ENCODE data around the gene EXT2. TPM values are rescaled to one million over a fixed set of nuclear protein-coding genes. Genes with fewer than 3 reads are reported as not detected.

Gene EXT2
- total RNA-seq, 1 donor from 2014 or later, result 30.7 TPM

DNA sequence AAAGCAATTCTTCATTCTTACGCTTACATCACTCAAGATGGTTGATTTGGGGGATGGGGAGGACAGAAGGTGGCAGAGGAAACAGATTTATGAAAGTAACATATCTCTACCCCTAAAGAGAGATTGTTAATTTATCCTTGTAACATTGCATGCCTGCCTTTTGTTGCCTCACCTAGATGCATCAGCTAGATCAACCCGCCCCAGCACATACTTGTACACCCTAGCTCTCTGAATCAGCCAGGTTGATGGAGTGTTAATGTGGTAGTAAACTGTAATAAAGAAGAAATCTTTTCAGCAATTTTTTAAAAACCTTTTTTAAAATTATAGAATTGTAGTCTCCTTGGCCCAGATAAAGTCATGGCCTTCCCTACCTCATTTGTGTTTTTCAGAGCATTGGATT lies 51.5 kb downstream of the EXT2 start:
- DNase-seq (ENCODE audit: missing footprints), result no peak
- intact Hi-C loops (cut with DNase I), result loop anchor here (10.0 kb wide), 1 partner anchor 98 kb away; no protein-coding TSS in a partner anchor
- no peak for ATAC-seq

DNA sequence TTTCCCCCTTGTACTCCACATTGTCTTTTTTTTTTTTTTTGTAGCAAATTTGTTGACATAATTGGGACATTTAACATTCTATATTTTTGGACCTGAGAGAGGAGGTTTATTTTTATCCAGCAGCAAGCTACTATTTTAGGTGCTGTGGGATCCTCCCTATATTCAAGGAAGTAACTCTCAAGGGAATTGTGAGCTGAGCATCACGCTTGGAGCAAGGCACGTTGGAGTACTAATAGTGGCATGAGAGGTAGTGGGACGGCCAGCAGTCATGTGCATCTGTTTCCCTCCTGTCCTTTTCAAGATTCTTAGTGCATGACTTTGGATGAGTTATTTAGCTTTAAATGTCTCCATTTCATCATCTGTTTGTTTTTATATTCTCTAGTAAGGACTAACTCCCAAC lies 52.3 kb downstream of the EXT2 start:
- DNase-seq (ENCODE audit: missing footprints), result peak; percentile 28
- ATAC-seq, result no peak
- intact Hi-C loops (cut with DNase I), result loop anchor here (10.0 kb wide), 1 partner anchor 97 kb away; no protein-coding TSS in a partner anchor

DNA sequence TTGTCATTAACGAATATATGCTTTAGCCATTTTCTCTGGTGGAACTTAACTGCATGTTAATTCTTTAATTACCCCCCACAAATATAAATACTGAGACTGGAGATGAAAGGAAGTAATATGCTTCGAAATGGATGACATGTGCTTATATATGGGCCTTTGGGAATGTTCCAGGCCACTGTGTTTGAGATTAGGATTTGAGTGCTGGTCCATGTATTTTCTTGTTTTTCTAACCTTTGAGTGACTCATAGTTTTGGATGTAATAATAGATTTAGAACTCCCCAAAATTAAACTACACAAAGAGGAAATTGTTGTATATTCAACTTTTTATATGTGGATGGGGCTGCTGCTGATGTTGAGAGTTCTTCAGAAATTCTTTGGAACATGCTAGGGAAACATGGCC lies 54.2 kb downstream of the EXT2 start:
- DNase-seq (ENCODE audit: missing footprints) (no peak), ATAC-seq (peak; percentile 46)
- intact Hi-C loops (cut with DNase I), result loop anchor here (10.0 kb wide), 1 partner anchor 95 kb away; no protein-coding TSS in a partner anchor

DNA sequence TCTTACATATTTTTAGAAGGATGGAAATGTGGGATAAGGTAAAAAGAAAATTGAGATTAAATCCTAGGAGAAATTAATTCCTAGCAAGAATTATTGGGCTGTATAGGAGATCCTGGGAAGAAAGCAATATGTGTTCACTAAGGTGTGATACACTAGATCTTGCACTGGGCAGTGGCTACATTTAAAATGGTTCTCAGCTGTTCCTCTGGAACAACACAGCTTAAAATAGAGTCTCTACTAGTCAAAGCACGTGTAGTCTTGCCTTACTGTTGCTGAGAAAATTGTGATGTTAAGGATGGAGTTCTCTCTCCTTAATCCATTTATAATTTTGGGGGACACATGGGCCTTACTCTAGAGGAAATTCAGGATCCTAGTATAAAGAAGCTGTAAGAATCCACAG lies 54.9 kb downstream of the EXT2 start:
- intact Hi-C loops (cut with DNase I), result no loop called here
- DNase-seq (ENCODE audit: missing footprints), result no peak
- no peak for ATAC-seq

DNA sequence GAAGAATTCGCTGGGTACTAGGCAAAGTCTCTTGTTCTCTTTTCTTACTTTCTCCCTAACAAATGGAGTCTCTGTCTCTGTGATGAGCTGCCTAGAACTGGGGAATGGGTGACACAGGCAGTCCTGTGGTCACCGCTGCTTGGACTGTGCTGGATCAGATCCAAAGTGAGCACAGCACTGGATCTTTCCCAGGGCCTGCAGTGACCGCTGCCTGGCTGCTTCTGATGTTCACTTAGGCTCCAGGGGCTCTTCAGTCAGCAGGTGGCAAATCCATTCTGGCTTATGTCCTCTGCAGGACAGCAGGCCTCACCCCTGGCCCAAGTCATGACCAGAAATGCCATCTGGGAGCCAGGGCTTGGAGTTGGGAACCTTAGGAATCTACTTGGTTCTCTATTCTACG lies 61.5 kb downstream of the EXT2 start:
- no peak for ATAC-seq
- DNase-seq (ENCODE audit: missing footprints), result no peak
- intact Hi-C loops (cut with DNase I), result no loop called here

DNA sequence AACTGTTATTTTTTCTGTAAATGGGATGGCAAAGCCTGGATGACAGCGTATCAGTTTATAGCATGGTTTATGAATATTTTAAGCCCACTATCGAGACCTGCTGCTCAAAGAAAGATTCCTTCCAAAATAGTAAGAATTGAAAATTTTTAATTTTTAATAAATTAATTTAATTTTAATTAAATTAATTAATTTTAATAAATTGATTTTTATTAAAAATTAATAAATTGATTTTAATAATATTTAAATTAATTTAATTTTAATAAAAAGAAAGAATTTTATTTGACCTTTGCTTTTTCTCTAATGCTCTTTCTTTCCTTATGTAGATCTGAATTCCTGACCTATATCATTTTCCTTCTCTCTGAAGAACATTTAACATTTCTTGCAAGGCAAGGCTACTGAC lies 62.9 kb downstream of the EXT2 start:
- no peak for ATAC-seq
- DNase-seq (ENCODE audit: missing footprints), result no peak
- intact Hi-C loops (cut with DNase I), result no loop called here

DNA sequence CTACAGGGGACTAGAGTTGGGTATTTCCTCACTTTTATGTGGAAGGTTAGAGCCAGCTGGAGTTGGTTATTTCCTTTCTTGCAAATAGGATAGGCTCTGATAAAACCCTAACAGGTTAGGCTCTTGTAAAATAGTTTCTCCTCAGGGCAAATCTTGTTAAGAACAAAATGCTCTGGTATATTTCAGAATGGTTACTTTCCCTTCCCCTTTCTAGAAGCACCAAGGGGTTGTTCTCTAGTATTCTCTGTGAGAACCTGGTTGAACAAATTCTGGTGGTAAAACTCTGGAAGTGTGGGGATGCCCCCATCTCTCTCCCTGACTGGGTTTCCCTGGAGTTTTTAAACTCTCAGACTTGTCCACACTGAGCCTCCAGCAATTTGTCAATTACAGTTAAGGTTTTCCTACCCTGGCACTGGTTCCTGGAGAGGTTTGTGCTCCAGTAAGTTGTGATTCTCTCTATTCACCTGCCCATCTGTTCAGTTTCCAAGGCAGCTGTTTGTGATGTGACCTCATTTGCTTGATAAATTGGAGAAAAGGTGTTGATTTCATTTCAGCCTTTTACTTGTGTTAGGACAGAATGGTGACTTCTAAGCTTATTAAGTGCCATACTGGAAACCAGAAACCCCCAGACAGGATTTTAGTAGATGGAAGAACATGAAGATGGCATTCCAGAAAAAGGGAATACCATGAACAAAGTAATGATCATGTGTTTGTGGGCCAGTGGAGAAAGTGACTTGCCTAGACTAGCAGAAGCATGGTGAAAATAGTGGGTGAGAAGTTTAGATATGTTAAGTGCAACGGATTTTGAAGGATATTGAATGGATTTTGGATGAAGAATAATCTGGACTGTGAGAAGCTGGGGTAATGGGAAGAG lies 64.6 kb downstream of the EXT2 start:
- no peak for DNase-seq (ENCODE audit: missing footprints)
- intact Hi-C loops (cut with DNase I), result no loop called here
- no peak for ATAC-seq

DNA sequence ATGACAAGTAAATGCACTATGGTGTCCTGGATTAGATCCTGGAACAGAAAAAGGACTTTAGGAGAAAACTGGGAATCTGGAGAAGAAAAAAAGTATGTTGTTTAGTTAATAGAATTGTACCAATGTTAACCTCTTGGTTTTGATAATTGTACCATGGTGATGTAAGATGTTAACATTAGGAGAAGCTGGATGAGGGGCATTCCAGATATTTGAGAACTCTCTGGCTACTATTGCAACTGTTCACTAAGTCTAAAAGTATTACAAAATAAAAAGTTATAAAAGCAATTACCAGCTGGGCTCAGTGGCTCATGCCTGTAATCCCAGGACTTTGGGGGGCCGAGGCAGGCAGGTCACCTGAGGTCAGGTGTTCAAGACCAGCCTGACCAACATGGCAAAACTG lies 66.5 kb downstream of the EXT2 start:
- ATAC-seq (no peak), DNase-seq (ENCODE audit: missing footprints) (peak; percentile 41)
- intact Hi-C loops (cut with DNase I), result no loop called here

DNA sequence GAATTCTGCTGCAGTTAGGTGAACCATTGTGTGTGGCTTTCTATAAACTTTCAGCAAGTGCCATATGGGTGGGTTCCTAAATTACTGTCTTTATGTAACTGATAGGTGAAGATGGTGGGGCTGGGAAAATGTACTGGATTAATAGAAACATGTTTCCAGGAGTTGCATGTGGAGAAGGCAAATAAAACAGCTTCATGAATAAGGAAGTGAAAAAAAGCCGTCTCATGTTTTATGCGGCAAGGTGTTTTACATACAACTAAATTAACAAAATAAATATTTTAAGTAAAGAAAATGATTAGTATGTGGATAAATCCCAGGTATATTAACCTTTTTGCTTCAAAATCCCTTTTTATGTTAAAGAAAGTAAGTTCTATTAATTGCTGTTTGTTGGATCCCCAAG lies 67.2 kb downstream of the EXT2 start:
- no peak for ATAC-seq
- intact Hi-C loops (cut with DNase I), result no loop called here
- DNase-seq (ENCODE audit: missing footprints), result no peak

DNA sequence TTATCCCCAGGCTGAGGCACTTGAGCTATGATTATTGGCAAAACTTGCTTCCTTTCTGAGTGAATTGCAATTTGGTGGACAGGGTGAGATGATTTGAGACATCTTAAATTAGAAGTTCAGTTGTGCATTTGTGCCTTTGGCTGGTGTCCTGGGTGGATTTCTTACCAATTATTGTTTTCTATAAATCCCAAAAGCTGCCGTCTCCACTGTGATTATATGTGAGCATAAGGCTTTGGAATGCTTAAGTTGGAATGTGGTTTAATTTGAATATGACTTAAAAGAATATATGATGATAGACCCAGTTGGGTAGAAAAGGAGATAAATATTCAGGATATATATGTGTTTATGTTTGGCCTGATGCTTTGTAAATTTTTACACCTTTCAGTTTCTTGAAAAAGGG lies 70.0 kb downstream of the EXT2 start:
- intact Hi-C loops (cut with DNase I), result no loop called here
- DNase-seq (ENCODE audit: missing footprints), result no peak
- ATAC-seq, result no peak

DNA sequence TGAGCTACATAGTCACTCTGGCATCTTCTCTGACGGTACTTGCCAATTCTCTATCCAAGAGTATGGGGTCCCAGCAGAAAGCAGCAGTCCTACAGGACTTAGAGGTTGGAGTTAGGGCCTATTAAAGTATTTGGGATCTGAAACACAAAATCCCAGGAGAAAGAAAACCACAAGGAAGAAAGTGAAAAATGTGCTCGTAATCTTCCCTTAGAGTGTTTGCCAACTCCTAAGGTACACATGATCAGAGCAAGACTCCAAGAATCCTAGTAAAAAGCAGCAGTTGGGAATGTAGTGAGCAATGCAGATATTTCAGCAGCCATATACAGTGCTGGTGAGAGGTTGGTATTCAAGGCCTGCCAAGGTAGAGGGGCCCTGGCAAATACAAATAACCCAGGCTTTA lies 71.6 kb downstream of the EXT2 start:
- intact Hi-C loops (cut with DNase I), result no loop called here

DNA sequence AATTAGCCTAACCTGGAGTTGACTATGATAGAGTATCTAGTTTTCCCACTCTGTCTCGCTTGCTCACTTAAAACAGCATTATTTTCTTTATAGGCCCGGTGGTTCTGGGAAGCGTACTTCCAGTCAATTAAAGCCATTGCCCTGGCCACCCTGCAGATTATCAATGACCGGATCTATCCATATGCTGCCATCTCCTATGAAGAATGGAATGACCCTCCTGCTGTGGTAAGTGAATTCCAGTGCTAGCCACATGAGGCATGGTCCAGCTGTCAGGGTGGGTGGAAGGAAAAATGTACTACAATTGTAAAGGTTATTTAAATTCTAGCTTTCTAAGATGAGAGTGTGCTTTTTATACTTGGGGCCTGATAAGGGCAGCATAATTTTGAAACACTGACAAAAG lies 76.0 kb downstream of the EXT2 start:
- intact Hi-C loops (cut with DNase I), result no loop called here
- no peak for DNase-seq (ENCODE audit: missing footprints)
- no peak for ATAC-seq

More for the DNA sequence above, 71.6 kb downstream of the EXT2 start:
- ATAC-seq (no peak), DNase-seq (ENCODE audit: missing footprints) (no peak)

DNA sequence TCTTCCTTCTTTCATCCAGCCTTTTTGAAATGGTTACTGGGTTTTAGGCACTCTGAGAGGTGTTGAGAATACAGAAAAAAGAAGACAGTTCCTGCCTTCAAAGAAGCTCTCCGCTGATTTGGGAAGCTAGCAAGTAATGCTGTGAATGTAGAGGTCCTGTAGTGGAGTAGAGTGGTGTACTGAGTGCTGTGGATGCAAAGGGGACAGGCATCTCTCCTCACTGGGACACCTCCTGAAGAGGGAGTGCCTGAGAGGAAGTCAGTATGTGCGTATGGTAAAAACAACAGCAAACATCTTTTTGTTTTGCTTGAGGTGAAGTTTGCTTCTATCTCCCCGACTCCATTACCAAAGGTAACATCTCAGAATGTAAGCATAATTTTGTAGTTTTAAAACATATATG lies 77.5 kb downstream of the EXT2 start:
- intact Hi-C loops (cut with DNase I), result no loop called here
- ATAC-seq, result no peak

DNA sequence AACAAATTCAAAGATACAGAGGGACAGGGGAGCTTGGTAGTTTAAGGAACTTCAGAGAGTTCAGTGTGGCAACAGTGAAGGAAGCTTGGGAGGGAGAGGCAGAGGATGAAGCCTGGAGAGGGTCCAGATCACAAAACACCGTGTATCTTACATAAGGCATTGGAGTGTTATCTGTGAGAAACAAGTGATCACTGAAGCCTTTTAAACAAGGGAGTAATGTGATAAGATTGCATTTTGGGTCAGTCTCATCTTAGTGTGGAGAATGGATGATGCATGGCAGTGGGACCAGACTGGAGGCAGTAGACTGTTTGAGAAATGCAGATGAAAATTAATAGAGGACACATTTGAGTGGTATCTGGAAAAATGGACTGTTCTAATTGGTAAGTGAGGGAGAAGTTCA lies 79.4 kb downstream of the EXT2 start:
- ATAC-seq, result no peak
- intact Hi-C loops (cut with DNase I), result no loop called here
- DNase-seq (ENCODE audit: missing footprints), result no peak

More for the DNA sequence above, 77.5 kb downstream of the EXT2 start:
- DNase-seq (ENCODE audit: missing footprints), result no peak

DNA sequence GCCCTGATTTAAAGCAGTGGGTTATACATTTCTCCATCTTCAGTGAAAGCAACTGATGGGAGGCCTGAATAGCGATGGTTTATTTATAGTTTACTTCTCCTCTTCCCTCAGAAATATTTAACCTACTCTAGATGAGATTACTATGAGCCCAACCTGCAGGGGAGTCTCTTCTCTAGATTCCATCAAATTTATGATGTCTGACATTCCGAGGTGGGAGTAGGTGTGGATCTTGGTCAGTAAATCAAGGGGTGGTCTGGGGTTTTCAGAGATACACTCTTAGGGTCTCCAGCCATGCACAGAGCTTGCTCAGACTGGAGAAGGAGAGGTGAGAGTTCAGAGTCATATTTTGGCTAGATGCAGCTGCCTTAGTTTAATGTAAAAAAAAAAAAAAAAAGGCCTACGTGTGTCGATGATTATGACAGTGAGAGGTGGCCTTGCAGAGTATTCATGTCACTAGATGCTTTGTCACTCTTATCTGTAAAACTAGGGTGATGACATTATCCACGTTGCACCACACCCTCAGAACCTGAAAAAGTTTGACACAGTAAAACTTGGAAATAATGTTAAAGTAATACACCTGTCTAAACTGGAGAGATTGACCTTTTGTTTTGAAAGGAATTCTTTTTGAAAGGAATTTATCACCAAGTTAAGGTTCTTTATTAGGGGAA lies 81.2 kb downstream of the EXT2 start:
- no peak for ATAC-seq
- DNase-seq (ENCODE audit: missing footprints), result no peak
- intact Hi-C loops (cut with DNase I), result no loop called here

DNA sequence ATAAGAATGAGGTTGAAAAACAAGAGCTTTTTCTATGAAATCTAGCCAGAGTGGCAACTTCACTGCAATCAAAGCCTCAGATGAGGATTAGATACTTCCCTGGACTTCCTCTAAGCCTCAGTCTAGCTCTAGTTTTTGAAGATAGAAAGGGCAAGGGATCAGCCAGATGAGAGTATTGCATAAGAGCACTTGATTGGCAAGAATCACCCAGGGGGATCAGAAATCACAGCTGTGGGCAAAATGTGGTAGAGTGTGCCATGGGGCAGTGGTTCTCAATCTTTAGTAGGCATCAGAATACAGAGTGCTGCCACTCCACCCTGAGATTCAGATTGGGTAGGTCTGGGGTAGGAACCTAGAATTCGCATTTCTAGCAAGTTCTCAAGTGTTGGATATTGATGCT lies 82.4 kb downstream of the EXT2 start:
- ATAC-seq, result no peak
- DNase-seq (ENCODE audit: missing footprints), result no peak
- intact Hi-C loops (cut with DNase I), result no loop called here

DNA sequence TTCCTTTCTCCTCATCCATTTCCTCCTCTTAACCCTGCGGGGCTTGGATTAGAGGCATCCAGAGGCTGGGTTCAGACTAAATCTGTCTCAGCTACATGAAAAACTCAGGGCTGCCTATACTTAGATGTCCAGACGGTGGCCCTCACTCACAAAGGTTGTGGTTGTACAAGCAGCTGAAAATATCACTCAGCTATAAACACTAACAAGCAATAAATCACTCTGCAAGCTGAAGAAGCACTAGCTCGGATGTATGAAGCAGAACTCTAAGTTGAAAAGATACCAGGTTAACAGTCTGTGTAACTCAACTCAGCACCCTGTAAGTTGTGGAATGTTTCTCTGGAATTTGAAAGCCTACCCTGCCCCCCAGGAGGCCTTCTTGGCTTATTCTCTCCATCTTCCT lies 82.9 kb downstream of the EXT2 start:
- ATAC-seq (no peak), DNase-seq (ENCODE audit: missing footprints) (no peak)
- intact Hi-C loops (cut with DNase I), result no loop called here

DNA sequence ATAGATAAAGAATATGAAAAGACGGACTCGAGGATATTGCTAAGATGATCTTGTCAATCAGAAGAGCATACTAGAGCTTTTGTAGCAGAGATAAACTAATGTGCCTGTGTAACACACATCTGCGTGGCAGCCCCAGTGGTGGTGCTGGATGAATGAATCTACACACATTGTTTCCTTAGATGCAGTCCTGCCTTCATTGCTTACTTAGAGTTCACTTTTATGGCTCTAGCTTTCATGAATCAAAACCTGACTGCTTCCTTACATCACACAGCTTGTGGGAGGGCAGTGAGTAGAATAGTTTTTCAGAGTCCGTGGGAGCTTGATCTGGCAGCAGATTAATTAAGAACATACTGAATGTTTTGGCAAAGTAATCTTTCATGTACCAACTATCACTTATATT lies 83.7 kb downstream of the EXT2 start:
- DNase-seq (ENCODE audit: missing footprints) (no peak), ATAC-seq (no peak)
- intact Hi-C loops (cut with DNase I), result no loop called here

DNA sequence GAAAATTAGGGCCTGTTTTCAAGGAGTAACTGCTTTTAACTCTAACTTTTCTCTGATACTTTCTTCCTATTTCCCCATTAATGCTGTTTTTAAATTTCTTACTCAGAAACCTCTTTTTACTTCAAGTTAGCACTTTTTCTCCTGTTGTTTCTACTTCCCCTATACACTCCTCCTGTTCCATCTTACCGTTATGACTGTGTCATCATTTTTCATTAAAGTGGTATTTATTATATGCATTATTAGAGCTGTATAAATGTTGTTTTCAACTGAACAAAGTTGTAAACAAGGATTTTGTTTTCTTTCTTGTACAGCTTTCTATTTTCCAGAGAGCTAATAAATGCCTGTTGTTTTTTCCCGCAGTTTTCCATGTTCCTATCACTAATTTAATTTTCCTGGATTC lies 84.6 kb downstream of the EXT2 start:
- ATAC-seq, result no peak
- intact Hi-C loops (cut with DNase I), result no loop called here
- DNase-seq (ENCODE audit: missing footprints), result no peak

DNA sequence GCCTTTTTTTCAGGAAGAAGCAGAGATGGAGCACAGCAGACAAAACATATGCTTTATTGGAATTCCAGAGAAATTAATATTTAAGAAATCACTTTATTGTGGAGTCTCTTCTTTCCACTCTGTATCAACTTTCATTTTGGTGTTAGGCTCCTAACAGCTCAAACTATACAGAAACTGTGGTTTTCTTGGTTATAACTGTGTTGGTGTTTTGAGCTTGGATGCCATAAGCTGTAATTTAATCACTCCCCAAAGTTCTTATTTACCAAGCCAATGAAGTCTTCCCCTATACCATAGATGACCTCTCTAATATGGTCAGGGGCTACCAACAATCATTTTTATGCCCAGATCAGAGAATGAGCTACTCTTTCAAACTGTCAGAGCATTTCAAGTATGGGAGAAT lies 90.0 kb downstream of the EXT2 start:
- ATAC-seq (no peak), DNase-seq (ENCODE audit: missing footprints) (no peak)
- intact Hi-C loops (cut with DNase I), result no loop called here
